Measurements from ENCODE around the gene MAU2. TPM values are rescaled to one million over a fixed set of nuclear protein-coding genes. Genes with fewer than 3 reads are reported as not detected.

The MAU2 gene
- total and polyA plus RNA-seq, 3 donors from 2014 or later, result 77.2 to 151 (median 143) TPM

DNA sequence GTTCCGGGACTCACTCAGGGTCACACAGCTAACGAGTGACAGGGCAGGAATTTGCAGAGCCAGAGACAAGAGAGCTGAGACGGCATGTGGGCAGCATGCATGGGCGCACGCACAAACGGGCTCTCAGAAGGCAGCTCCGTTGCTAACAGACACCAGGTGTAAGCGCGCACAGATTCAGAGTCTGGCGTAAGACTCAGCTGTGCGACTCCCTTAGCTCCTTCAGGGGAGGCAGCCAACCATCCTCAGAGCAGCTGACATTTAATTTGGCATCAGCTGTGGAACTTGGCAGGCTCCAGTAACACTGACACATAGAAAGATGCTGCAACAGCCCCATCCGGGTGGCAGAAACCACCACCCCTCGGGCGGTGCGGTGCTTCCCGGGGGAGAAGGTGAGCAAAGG, 40.1 kb upstream of the MAU2 start:
- TF ChIP-seq CTCF (IDR thresholded peaks at IDR 0.05) (no peak), POLR2A (IDR thresholded peaks at IDR 0.05) (no peak)
- WGBS, 2 donors, result 90 to 93% methylated on average over 8 to 16 of the region's 16 CpGs

GRCh38 chr19:19285686-19286085, 34.9 kb upstream of the MAU2 start:
- Histone ChIP-seq H3K4me1 (no peaks in the 10 kb centered on the region), H3K27ac (no peak overlapping the region), H3K4me3 (no peak overlapping the region), H3K27me3 (no peaks in the 10 kb centered on the region), H3K9me3 (no peaks in the 10 kb centered on the region), H3K36me3 (ENCODE audit: low read depth, missing control alignments) (no peaks in the 10 kb centered on the region)
- no peak for DNase-seq
- 95 to 98% methylated on average over 10 of the region's 10 CpGs for WGBS, 2 donors
- intact Hi-C loops (cut with DNase I; ENCODE audit: low total_unique reads), result no loop called here
- TF ChIP-seq CTCF (IDR thresholded peaks at IDR 0.05), result no peak
- no peak for TF ChIP-seq POLR2A (IDR thresholded peaks at IDR 0.05)

More for the DNA sequence above, 40.1 kb upstream of the MAU2 start:
- Histone ChIP-seq H3K4me1 (no peaks in the 10 kb centered on the region), H3K36me3 (ENCODE audit: low read depth, missing control alignments) (no peaks in the 10 kb centered on the region), H3K4me3 (no peak overlapping the region), H3K27ac (no peak overlapping the region), H3K27me3 (no peaks in the 10 kb centered on the region), H3K9me3 (no peaks in the 10 kb centered on the region)
- no peak for DNase-seq
- intact Hi-C loops (cut with DNase I; ENCODE audit: low total_unique reads), result no loop called here

DNA sequence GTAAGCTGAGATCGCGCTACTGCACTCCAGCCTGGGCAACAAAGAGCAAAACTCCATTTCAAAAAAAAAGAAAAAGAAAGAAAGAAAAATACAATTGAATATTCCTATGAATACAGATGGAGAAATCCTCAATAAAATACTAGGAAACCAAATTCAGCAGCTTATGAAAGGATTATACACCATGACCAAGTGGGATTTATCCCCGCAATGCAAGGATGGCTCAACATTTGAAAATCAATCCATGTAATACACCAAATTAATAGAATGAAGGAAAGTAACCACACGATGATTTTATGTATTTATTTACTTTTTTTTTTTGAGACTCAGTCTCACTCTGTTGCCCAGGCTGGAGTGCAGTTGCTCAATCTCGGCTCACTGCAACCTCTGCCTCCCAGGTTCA, 28.0 kb upstream of the MAU2 start:
- Histone ChIP-seq H3K36me3 (ENCODE audit: low read depth, missing control alignments) (no peaks in the 10 kb centered on the region), H3K4me3 (no peak overlapping the region), H3K27ac (no peak overlapping the region), H3K4me1 (no peaks in the 10 kb centered on the region), H3K9me3 (no peaks in the 10 kb centered on the region), H3K27me3 (no peaks in the 10 kb centered on the region)
- TF ChIP-seq CTCF (IDR thresholded peaks at IDR 0.05) (no peak), POLR2A (IDR thresholded peaks at IDR 0.05) (no peak)
- no peak for DNase-seq
- intact Hi-C loops (cut with DNase I; ENCODE audit: low total_unique reads), result no loop called here
- 94 to 96% methylated on average over 5 of the region's 5 CpGs for WGBS, 2 donors

- no peak overlapping the region for H3K27ac ChIP-seq
- no peaks in the 10 kb centered on the region for H3K36me3 ChIP-seq (ENCODE audit: low read depth, missing control alignments)
- DNase-seq, result no peak
- intact Hi-C loops (cut with DNase I; ENCODE audit: low total_unique reads), result no loop called here
- TF ChIP-seq POLR2A (IDR thresholded peaks at IDR 0.05) (no peak), CTCF (IDR thresholded peaks at IDR 0.05) (no peak)
- H3K4me1 ChIP-seq, result no peaks in the 10 kb centered on the region
- no peaks in the 10 kb centered on the region for H3K9me3 ChIP-seq
- no peak overlapping the region for H3K4me3 ChIP-seq
- WGBS, 2 donors, result 89 to 92% methylated on average over 4 of the region's 4 CpGs
- H3K27me3 ChIP-seq, result no peaks in the 10 kb centered on the region
Measured at GRCh38 chr19:19294914-19295313, 25.7 kb upstream of the MAU2 start.

DNA sequence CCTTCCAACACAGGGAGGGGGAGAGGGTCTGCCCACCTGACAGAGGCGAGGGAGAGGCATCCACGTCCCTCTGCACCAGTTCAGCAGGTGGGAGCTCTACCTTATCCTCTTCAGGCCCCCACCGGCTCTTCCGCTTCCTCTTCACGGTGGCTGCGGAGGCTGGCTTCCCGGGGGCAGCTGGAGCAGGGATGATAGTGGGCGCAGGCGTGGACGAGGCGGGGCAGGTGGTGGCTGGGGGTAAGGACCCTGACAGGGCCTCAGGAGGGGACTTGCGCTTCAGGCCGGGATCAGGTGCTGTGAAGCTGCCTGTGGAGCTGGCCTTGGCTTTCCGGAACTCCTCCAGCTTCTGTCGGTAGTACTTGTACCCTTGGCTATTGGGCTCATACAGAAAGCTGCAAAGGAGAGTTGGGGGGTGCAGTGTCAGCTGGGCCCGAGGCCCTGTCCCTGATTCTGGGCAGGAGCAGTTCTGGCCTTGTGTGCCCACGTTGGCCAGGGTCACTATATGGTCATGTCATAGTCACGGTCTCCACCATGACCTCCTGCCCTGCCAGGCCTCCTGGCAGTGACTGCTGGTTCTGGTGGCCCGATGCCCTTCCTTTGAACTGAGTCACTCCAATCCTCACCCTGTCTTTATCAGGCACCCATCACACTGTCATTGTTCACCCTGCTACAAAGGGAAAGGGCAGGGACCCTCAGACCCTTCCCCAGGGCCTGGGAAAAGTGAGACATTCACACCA, 23.5 kb upstream of the MAU2 start:
- 92% methylated on average over 11 to 19 of the region's 19 CpGs for WGBS, 2 donors
- Histone ChIP-seq H3K4me3 (no peak overlapping the region), H3K27ac (no peak overlapping the region), H3K9me3 (no peaks in the 10 kb centered on the region), H3K27me3 (no peaks in the 10 kb centered on the region), H3K4me1 (no peaks in the 10 kb centered on the region), H3K36me3 (ENCODE audit: low read depth, missing control alignments) (no peaks in the 10 kb centered on the region)
- DNase-seq, result no peak
- intact Hi-C loops (cut with DNase I; ENCODE audit: low total_unique reads), result no loop called here
- no peak for TF ChIP-seq CTCF (IDR thresholded peaks at IDR 0.05)
- no peak for TF ChIP-seq POLR2A (IDR thresholded peaks at IDR 0.05)

Data from testis (tissue), 3 donors.